ENCODE results near the gene TMEM9B.

Gene TMEM9B

GRCh38 chr11:8899119-8899753 is 65.0 kb downstream of the TMEM9B start:
- TF ChIP-seq CEBPB (IDR thresholded peaks at IDR 0.05) (no peak), FOXM1 (IDR thresholded peaks at IDR 0.05; ENCODE audit: borderline replicate concordance, low read depth) (no peak), TEAD4 (IDR thresholded peaks at IDR 0.05) (no peak), EP300 (IDR thresholded peaks at IDR 0.05; ENCODE audit: borderline replicate concordance) (no peak), RAD21 (IDR thresholded peaks at IDR 0.05; ENCODE audit: low read depth) (no peak), MAX (IDR thresholded peaks at IDR 0.05) (no peak), TCF12 (IDR thresholded peaks at IDR 0.05; ENCODE audit: low read depth) (no peak), USF1 (IDR thresholded peaks at IDR 0.05) (no peak), YY1 (IDR thresholded peaks at IDR 0.05; ENCODE audit: low read depth) (no peak), REST (IDR thresholded peaks at IDR 0.05; ENCODE audit: low read depth) (no peak), EGR1 (IDR thresholded peaks at IDR 0.05) (no peak), TAF1 (IDR thresholded peaks at IDR 0.05; ENCODE audit: low read depth) (no peak), ZBTB7A (IDR thresholded peaks at IDR 0.05; ENCODE audit: low read depth) (no peak)

Data from Ishikawa (cell line).